ENCODE data around the gene KCNQ2. TPM values are rescaled to one million over a fixed set of nuclear protein-coding genes. Genes with fewer than 3 reads are reported as not detected.

Gene KCNQ2
- total RNA-seq, 1 donor from 2014 or later, result 0.89 TPM

GRCh38 chr20:63462244-63462643 lies 10.2 kb downstream of the KCNQ2 start:
- DNase-seq (no peak), ATAC-seq (ENCODE audit: poor library complexity) (no peak)
- intact Hi-C loops (cut with DNase I), result no loop called here

GRCh38 chr20:63461104-63461763 lies 11.2 kb downstream of the KCNQ2 start:
- no peak for ATAC-seq (ENCODE audit: poor library complexity)
- intact Hi-C loops (cut with DNase I), result no loop called here
- DNase-seq, result no peak

- ATAC-seq (ENCODE audit: poor library complexity) (no peak), DNase-seq (no peak)
- intact Hi-C loops (cut with DNase I), result no loop called here
Measured at GRCh38 chr20:63459070-63459380, 13.4 kb downstream of the KCNQ2 start.

- DNase-seq (no peak), ATAC-seq (ENCODE audit: poor library complexity) (no peak)
- intact Hi-C loops (cut with DNase I), result no loop called here
Measured at GRCh38 chr20:63458170-63459069, 14.0 kb downstream of the KCNQ2 start.

GRCh38 chr20:63457737-63458136 lies 14.7 kb downstream of the KCNQ2 start:
- ATAC-seq (ENCODE audit: poor library complexity) (peak; percentile 64), DNase-seq (peak; percentile 67)
- intact Hi-C loops (cut with DNase I), result no loop called here

GRCh38 chr20:63456429-63457284 lies 15.8 kb downstream of the KCNQ2 start:
- peak; percentile 69 for DNase-seq
- peak; percentile 74 for ATAC-seq (ENCODE audit: poor library complexity)
- intact Hi-C loops (cut with DNase I), result no loop called here

- ATAC-seq (ENCODE audit: poor library complexity) (no peak), DNase-seq (no peak)
- intact Hi-C loops (cut with DNase I), result no loop called here
Measured at GRCh38 chr20:63455568-63455859, 16.9 kb downstream of the KCNQ2 start.

- intact Hi-C loops (cut with DNase I), result no loop called here
Measured at GRCh38 chr20:63454731-63455567, 17.5 kb downstream of the KCNQ2 start.

GRCh38 chr20:63452821-63453523 lies 19.5 kb downstream of the KCNQ2 start:
- ATAC-seq (ENCODE audit: poor library complexity), result no peak
- intact Hi-C loops (cut with DNase I), result no loop called here

More at GRCh38 chr20:63454731-63455567, 17.5 kb downstream of the KCNQ2 start:
- DNase-seq, result no peak
- no peak for ATAC-seq (ENCODE audit: poor library complexity)

GRCh38 chr20:63452341-63452740 lies 20.1 kb downstream of the KCNQ2 start:
- DNase-seq (no peak), ATAC-seq (ENCODE audit: poor library complexity) (no peak)
- intact Hi-C loops (cut with DNase I), result no loop called here

More at GRCh38 chr20:63452821-63453523, 19.5 kb downstream of the KCNQ2 start:
- no peak for DNase-seq

- no peak for ATAC-seq (ENCODE audit: poor library complexity)
- intact Hi-C loops (cut with DNase I), result no loop called here
- DNase-seq, result no peak
Measured at GRCh38 chr20:63451821-63452220, 20.6 kb downstream of the KCNQ2 start.

GRCh38 chr20:63449796-63450730 lies 22.4 kb downstream of the KCNQ2 start:
- no peak for DNase-seq
- ATAC-seq (ENCODE audit: poor library complexity), result no peak
- intact Hi-C loops (cut with DNase I), result no loop called here

GRCh38 chr20:63449025-63449424 lies 23.4 kb downstream of the KCNQ2 start:
- DNase-seq (no peak), ATAC-seq (ENCODE audit: poor library complexity) (no peak)
- intact Hi-C loops (cut with DNase I), result no loop called here

GRCh38 chr20:63448031-63448430 lies 24.4 kb downstream of the KCNQ2 start:
- no peak for DNase-seq
- intact Hi-C loops (cut with DNase I), result no loop called here
- no peak for ATAC-seq (ENCODE audit: poor library complexity)

- no peak for ATAC-seq (ENCODE audit: poor library complexity)
- no peak for DNase-seq
- intact Hi-C loops (cut with DNase I), result no loop called here
Measured at GRCh38 chr20:63447320-63447719, 25.1 kb downstream of the KCNQ2 start.

- intact Hi-C loops (cut with DNase I), result no loop called here
- DNase-seq (no peak), ATAC-seq (ENCODE audit: poor library complexity) (no peak)
Measured at GRCh38 chr20:63446216-63447024, 26.0 kb downstream of the KCNQ2 start.

All from Right ventricle myocardium superior (tissue), 1 donor.